NB4 (cell line): ENCODE measurements around the gene GNG13.
"Not testable (repeated sequence)": the region's sequence is repeated elsewhere in the genome, so short reads cannot be mapped to it uniquely, and the experiment has no call there.

Experiments
- DNase-seq: peaks from one replicate; pipeline ENCODE4 v3.0.0; 2010; ENCODE audit warnings: low read depth
- H3K4me3 ChIP-seq: one replicate; pipeline ENCODE4 v1.5.1; 2011; ENCODE audit warnings: mild to moderate bottlenecking, low read depth, low read length, moderate library complexity
- MYC ChIP-seq: IDR thresholded peaks from 2 replicates; pipeline ENCODE4 v1.6.1; 2011; ENCODE audit warnings: low read depth, low read length
- POLR2A ChIP-seq: IDR thresholded peaks from 2 replicates; pipeline ENCODE4 v1.6.1; 2011; ENCODE audit warnings: mild to moderate bottlenecking; ENCODE audit not compliant: insufficient read length; ENCODE audit errors: extremely low read depth
- TF ChIP-seq, protein P1 (sequence below): IDR thresholded peaks from one replicate; pipeline ENCODE4 v1.5.1; 2012; ENCODE audit warnings: low read depth, low read length
- TF ChIP-seq, protein P2 (sequence below): IDR thresholded peaks from 2 replicates; pipeline ENCODE4 v1.6.1; 2011; ENCODE audit warnings: low read depth, low read length

The GNG13 gene

DNA sequence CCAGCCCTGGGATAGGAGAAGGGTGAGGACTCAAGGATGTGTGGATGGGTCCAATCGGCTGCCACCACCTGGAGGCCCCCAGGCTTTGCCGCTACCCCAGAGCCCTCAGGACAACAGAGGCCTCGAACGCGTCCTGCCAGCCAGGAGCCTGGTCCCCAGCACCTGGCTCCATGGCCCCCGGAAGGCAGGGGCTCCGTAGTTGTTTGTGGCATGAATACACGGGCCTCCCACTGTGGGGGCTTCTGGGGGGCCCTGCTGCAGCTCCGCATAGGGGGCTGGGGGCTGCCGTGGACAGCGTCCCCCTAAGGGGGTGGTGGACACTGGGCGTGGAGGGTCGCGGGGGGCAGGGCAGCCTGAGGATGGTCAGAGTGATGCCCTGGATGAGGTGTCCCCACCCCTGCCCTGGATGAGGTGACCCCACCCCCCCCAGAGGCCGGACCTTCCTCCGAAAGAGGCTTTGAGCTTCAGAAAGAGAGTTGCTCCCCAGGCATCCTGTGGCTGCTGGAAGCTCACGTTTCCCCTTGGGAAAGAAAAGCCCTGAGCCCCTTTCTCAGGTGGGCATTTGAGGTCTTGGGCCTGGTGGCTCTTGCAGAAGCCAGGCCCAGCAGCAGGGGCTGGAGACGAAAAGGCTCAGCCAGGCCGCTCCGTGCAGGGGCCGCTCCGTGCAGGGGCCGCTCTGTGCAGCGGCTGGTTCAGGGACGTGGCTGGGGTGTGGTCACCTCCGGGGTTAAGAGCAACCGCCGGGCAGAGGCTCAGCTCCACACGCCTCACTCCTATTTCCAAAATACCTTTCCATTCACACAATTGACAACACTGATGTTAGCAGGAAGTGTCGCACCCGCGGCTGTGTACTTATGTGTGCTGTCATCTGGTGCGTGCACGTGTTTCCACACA lies 40.3 kb upstream of the GNG13 start:
- TF ChIP-seq MYC (no peak), POLR2A (no peak)
- TF ChIP-seq, protein P1, sequence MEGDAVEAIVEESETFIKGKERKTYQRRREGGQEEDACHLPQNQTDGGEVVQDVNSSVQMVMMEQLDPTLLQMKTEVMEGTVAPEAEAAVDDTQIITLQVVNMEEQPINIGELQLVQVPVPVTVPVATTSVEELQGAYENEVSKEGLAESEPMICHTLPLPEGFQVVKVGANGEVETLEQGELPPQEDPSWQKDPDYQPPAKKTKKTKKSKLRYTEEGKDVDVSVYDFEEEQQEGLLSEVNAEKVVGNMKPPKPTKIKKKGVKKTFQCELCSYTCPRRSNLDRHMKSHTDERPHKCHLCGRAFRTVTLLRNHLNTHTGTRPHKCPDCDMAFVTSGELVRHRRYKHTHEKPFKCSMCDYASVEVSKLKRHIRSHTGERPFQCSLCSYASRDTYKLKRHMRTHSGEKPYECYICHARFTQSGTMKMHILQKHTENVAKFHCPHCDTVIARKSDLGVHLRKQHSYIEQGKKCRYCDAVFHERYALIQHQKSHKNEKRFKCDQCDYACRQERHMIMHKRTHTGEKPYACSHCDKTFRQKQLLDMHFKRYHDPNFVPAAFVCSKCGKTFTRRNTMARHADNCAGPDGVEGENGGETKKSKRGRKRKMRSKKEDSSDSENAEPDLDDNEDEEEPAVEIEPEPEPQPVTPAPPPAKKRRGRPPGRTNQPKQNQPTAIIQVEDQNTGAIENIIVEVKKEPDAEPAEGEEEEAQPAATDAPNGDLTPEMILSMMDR: no peak
- H3K4me3 ChIP-seq: no peak overlapping the region
- no peak for DNase-seq

DNA sequence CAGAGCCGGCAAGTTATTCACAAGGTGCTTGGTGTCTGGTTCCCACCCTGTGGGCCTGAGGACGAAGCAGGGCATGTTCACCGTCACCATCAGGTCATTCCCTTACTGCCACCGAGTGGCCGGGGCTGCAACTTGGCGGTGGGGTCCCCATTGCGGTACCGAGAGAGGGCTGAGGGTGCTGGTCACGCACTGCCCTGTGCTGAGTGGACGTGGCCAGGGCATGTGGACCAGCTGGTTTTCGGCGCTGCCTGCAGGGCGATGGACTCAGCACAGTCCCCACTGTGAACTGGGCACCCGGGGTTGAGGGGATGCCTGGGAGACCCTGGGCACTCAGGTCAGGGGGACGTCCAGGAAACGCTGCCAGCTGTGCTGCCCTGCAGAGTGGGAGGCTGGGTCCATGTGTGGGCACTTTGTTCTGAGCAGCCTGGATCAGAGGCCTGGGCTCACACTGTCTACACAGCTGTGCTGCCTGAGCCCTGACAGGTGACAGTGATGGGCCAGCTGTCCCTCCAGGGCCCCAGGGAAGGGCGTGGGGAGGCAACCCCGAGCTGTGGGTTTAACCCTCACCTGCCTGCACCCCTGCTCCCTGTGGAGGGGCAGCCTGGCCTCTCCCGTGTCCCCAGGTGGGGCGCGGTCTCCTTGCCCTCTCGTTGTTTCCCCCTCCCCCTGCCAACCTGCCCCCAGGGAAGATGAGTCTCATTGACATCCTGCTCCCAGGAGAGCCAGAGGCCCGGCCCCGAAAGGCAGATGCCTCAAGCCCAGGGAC lies 39.3 kb upstream of the GNG13 start:
- no peak overlapping the region for H3K4me3 ChIP-seq
- TF ChIP-seq, protein P1: no peak
- TF ChIP-seq, protein P2, sequence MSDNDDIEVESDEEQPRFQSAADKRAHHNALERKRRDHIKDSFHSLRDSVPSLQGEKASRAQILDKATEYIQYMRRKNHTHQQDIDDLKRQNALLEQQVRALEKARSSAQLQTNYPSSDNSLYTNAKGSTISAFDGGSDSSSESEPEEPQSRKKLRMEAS: no peak
- TF ChIP-seq MYC: no peak
- no peak for TF ChIP-seq POLR2A
- no peak for DNase-seq

DNA sequence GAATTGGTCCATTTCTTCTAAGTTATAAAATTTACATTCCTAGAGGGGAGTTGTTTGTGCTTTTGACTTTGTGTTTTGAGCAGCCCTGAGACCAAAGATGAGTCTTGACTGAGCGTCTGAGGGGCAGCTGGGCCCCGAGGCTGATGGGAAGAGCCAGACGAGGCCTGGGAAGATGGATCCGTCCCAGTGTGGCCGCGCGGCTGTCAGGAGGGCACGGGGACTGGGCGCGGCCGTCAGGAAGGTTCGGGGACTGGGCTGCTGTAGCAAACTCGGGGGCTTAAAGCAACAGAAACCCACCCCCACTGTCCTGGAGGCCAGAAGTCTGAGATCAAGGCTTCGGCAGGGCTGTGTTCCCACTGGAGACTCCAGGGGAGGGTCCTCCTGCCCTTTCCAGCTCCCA lies 38.2 kb upstream of the GNG13 start:
- no peak overlapping the region for H3K4me3 ChIP-seq
- no peak for DNase-seq
- TF ChIP-seq, protein P2: no peak
- TF ChIP-seq, protein P1: no peak
- TF ChIP-seq MYC (no peak), POLR2A (no peak)

DNA sequence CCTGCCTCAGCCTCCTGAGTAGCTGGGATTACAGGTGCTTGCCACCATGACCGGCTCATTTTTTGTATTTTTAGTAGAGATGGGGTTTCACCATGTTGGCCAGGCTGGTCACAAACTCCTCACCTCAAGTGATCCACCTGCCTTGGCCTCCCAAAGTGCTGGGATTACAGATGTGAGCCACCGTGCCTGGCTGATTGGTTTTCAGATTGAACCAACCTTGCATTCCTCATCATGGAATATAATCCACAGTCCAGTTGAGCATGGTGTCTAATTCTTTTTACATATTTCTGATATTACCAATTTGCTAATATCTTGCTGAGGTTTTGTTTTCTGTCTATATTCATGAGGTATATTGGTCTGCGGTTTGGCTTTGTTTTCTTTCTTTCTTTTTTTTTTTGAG lies 36.3 kb upstream of the GNG13 start:
- not testable (repeated sequence) for H3K4me3 ChIP-seq, DNase-seq

DNA sequence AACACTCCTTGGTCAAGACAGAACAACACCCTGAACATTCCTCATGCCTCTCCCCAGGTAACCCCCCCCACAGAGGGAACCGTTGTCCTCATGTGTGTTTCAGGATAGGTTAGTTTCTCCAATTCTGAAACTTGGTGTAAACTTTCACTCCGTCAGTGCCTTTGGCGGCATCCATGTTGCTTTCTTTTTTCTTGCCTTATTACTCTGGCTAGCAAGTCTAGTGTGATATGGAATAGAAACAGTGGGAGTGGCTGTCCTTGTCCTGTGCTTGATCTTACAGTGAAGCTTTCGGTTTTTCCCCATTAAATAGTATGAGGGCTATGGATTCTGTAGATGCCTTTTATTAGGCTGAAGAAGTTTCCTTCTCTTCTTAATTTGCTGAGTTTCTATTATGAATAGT lies 35.7 kb upstream of the GNG13 start:
- TF ChIP-seq MYC (no peak), POLR2A (no peak)
- TF ChIP-seq, protein P1: no peak
- TF ChIP-seq, protein P2: no peak
- DNase-seq: no peak
- no peak overlapping the region for H3K4me3 ChIP-seq

DNA sequence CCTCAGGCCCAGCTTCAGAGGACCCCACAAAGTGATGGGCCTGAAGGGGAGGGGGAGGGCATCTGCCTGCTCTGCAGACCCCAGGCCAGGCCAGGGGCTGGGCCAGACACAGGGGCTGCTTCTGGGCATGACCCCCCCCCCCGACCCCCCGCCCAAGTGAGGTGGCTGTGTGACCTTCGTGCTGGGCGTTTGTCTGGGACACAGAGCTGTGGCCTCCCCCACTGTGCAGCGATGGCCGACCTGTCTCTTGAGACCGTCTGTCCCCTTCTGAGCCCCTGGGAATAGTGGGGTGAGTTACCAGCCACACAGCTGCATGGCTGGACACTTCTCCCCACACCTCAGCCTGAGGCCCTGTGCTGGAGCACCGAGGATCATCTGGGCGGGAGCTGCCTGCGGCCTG lies 34.8 kb upstream of the GNG13 start:
- H3K4me3 ChIP-seq: no peak overlapping the region
- TF ChIP-seq, protein P1: no peak
- TF ChIP-seq POLR2A (no peak), MYC (no peak)
- TF ChIP-seq, protein P2: no peak
- no peak for DNase-seq
